Endothelial cell of umbilical vein (primary cell): ENCODE results near the gene SH3BGRL3. TPM values are rescaled to one million over a fixed set of nuclear protein-coding genes. Genes with fewer than 3 reads are reported as not detected.

Experiments
- BruUV-seq: library from RNA; stranded (reverse); fragments of 400-500 nt; replicated peaks from 2 replicates; lab custom pipeline; 2021; lab: Mats Ljungman, UMichigan
- CTCF ChIA-PET: fragments of 300-600, 350-600 bp; sonication (Branson Sonifier 250); formaldehyde crosslinking; loops from one replicate; lab custom pipeline; 2021; ENCODE audit warnings: antibody characterized with exemption, inconsistent platforms; lab: Charles Lee
- POLR2A ChIA-PET: fragments of 300-600, 350-600 bp; sonication (Branson Sonifier 250); formaldehyde crosslinking; loops from one replicate; lab custom pipeline; 2021; ENCODE audit warnings: antibody characterized with exemption, inconsistent platforms; lab: Charles Lee
- DNase-seq: peaks from one replicate; pipeline ENCODE4 v3.0.0-alpha.2; 2011; ENCODE audit warnings: low read depth, low spot score
- FAIRE-seq: peaks from 2 replicates; lab custom pipeline; 2011; peaks lifted over from hg19 to GRCh38; lab: Jason Lieb, UNC
- H2AFZ ChIP-seq: 2 replicates; pipeline ENCODE4 v1.6.0; 2012; ENCODE audit warnings: low read depth, low read length, control low read depth, inconsistent platforms
- H3K27ac ChIP-seq: 2 replicates; pipeline ENCODE4 v1.5.1; 2011; ENCODE audit warnings: low read depth, mild to moderate bottlenecking, control low read depth, low read length, moderate library complexity; ENCODE audit not compliant: insufficient read depth
- H3K27me3 ChIP-seq, 2 experiments: 2 replicates each; pipeline versions ENCODE4 v1.6.0 to v1.6.1; 2011; ENCODE audit warnings: low read length in 2 of 2, mixed read lengths in 1 of 2; ENCODE audit not compliant: control insufficient read depth in 2 of 2, insufficient read depth in 2 of 2
- H3K36me3 ChIP-seq, 2 experiments: 2 replicates in 1 of 2; 3 replicates in 1 of 2; pipeline ENCODE4 v1.5.1; 2011; ENCODE audit warnings: low read length in 2 of 2, mild to moderate bottlenecking in 1 of 2, moderate library complexity in 1 of 2; ENCODE audit not compliant: control insufficient read depth in 2 of 2, insufficient read depth in 2 of 2; ENCODE audit errors: extremely low read depth in 1 of 2
- H3K4me1 ChIP-seq: 3 replicates; pipeline ENCODE4 v1.5.1; 2011; ENCODE audit warnings: mild to moderate bottlenecking, low read length; ENCODE audit not compliant: control insufficient read depth, insufficient read depth; ENCODE audit errors: extremely low read depth
- H3K4me2 ChIP-seq: 2 replicates; pipeline ENCODE4 v1.6.1; 2011; ENCODE audit warnings: low read length, control low read depth, mixed read lengths; ENCODE audit not compliant: insufficient read depth
- H3K4me3 ChIP-seq, 3 experiments: fragments of 200-600 bp in 1 of 3; sonication (generic), shearing (Covaris generic) in 1 of 3; replicated peaks in 1 of 3; 2 replicates each; pipeline ENCODE4 v1.5.1; 2011 to 2016; ENCODE audit warnings: control low read depth in 3 of 3, low read length in 3 of 3, mild to moderate bottlenecking in 2 of 3, inconsistent platforms in 1 of 3, low read depth in 1 of 3, moderate library complexity in 1 of 3; ENCODE audit not compliant: insufficient read depth in 1 of 3
- H3K79me2 ChIP-seq: 2 replicates; pipeline ENCODE4 v1.6.0; 2012; ENCODE audit warnings: low read length, inconsistent platforms; ENCODE audit not compliant: control insufficient read depth, insufficient read depth
- H3K9ac ChIP-seq: replicated peaks from 2 replicates; pipeline ENCODE3; 2011; ENCODE audit warnings: low read length, control low read depth; ENCODE audit not compliant: insufficient read depth; ENCODE audit errors: extremely low read depth
- H3K9me1 ChIP-seq: replicated peaks from 3 replicates; pipeline ENCODE4 v1.6.0; 2011; ENCODE audit warnings: mild to moderate bottlenecking, low read length; ENCODE audit not compliant: control insufficient read depth, insufficient read depth; ENCODE audit errors: extremely low read depth
- H3K9me3 ChIP-seq: replicated peaks from 2 replicates; pipeline ENCODE4 v1.5.1; 2012; ENCODE audit warnings: low read length, inconsistent platforms; ENCODE audit not compliant: control insufficient read depth, insufficient read depth
- H4K20me1 ChIP-seq: replicated peaks from 2 replicates; pipeline ENCODE3; 2011; ENCODE audit warnings: mild to moderate bottlenecking, low read length; ENCODE audit not compliant: control insufficient read depth, insufficient read depth; ENCODE audit errors: extremely low read depth
- EZH2 ChIP-seq: IDR thresholded peaks from 2 replicates; pipeline ENCODE4 v1.6.1; 2012; ENCODE audit warnings: borderline replicate concordance, low read depth, mild to moderate bottlenecking, moderate library complexity, low read length, inconsistent platforms; ENCODE audit not compliant: severe bottlenecking
- FOS ChIP-seq: IDR thresholded peaks from 2 replicates; pipeline ENCODE4 v1.6.1; 2011; ENCODE audit warnings: mild to moderate bottlenecking, low read length, moderate library complexity, borderline replicate concordance; ENCODE audit not compliant: insufficient read depth
- JUN ChIP-seq: IDR thresholded peaks from 2 replicates; pipeline ENCODE4 v1.6.1; 2011; ENCODE audit warnings: borderline replicate concordance, low read depth; ENCODE audit not compliant: insufficient read length, insufficient read depth
- MYC ChIP-seq: IDR thresholded peaks from one replicate; pipeline ENCODE4 v1.6.1; 2011; ENCODE audit warnings: mild to moderate bottlenecking, low read depth, low read length
- POLR2A ChIP-seq: IDR thresholded peaks from 2 replicates; pipeline ENCODE4 v1.6.1; 2012; ENCODE audit warnings: low read depth, mild to moderate bottlenecking, control low read depth, low read length
- POLR2AphosphoS5 ChIP-seq: IDR thresholded peaks from 2 replicates; pipeline ENCODE4 v1.6.1; 2012; ENCODE audit warnings: low read depth, mild to moderate bottlenecking, control low read depth, low read length, moderate library complexity; ENCODE audit not compliant: insufficient read depth
- dilution Hi-C: fragments of 300-500 bp; cut with MboI; formaldehyde crosslinking; loops from one replicate; pipeline ENCODE4 v1.15.0; 2019; ENCODE audit warnings: low sequenced_read_pairs; ENCODE audit not compliant: extremely low pct_ligation_motif_present
- intact Hi-C: fragments of 100-400 bp; cut with micrococcal nuclease; formaldehyde crosslinking; loops from one replicate; pipeline ENCODE4 v1.10.0; 2022
- polyA plus RNA-seq, 4 experiments: library from polyadenylated mRNA; depleted of rRNA in 3 of 4; stranded (reverse) in 3 of 4; unstranded in 1 of 4; fragments of >200 nt; gene quantifications; 2 replicates each; pipeline versions ENCODE4 v1.2.1 to v1.2.3, GENCODE V29; 2011 to 2012; ENCODE audit warnings: missing spikeins in 1 of 4
- total RNA-seq: library from RNA; stranded (reverse); gene quantifications from 2 replicates; pipeline ENCODE4 v1.2.3, GENCODE V29; 2021
- TF ChIP-seq, protein P1 (sequence below), 2 donors: IDR thresholded peaks; 1 replicate in 1 of 2; 2 replicates in 1 of 2; pipeline ENCODE4 v1.5.1; 2011; ENCODE audit warnings: low read length in 2 of 2, mild to moderate bottlenecking in 2 of 2, moderate library complexity in 2 of 2, control low read depth in 1 of 2, inconsistent platforms in 1 of 2, low read depth in 1 of 2; ENCODE audit not compliant: insufficient read depth in 1 of 2; ENCODE audit errors: extremely low read depth in 1 of 2

Gene SH3BGRL3
- total and polyA plus RNA-seq, 2 donors (not counting 3 experiments of a cell fraction or from before 2014, with no cell fraction given): 233 to 344 TPM

DNA sequence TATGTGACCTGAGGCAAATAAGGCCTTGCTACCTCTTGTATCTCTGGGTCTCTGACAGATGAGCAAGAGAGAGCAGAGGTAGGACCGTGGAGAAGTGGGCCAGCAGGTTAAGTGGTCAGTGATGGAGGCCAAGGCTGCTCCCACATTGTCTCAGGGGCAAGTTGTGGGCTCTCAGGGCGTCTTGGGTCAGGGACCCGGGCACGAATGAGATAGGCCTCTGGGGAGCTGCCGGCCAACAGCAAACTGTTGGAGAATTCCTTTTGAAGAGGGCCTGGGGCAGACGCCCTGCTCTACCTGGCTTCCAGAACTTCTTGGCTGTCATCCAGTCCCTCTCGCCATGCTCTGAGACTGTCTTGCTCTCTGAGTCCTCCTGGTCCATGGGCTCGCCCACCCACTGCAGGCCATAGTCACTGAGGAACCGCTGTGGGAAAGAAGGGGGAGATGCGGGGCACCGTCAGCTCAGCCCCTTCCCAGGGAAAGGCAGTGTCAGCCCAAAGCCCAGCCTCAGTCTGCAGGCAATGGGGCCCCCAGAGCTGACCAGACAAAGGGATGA lies 14.1 kb downstream of the SH3BGRL3 start:
- H3K4me3 ChIP-seq: no peak overlapping the region
- H3K27me3 ChIP-seq: no peaks in the 10 kb centered on the region
- no TSS peak for BruUV-seq
- H3K4me1 ChIP-seq: peaks cover 4% of the 10 kb centered on the region
- H3K79me2 ChIP-seq: no peaks in the 10 kb centered on the region
- H3K4me2 ChIP-seq: no peak overlapping the region
- H3K36me3 ChIP-seq: no peaks in the 10 kb centered on the region
- ChIA-PET CTCF (interaction anchor here (0.6 kb wide), 1 partner anchor 8 kb away, joined by 3 read pairs; no protein-coding TSS in a partner anchor), POLR2A (no interaction called here)
- H3K9me1 ChIP-seq: no peaks in the 10 kb centered on the region
- no peak overlapping the region for H3K9ac ChIP-seq
- no peak overlapping the region for H2AFZ ChIP-seq
- H3K9me3 ChIP-seq: no peaks in the 10 kb centered on the region
- FAIRE-seq (no peak), DNase-seq (no peak)
- intact Hi-C loops (no loop called here), dilution Hi-C loops (no loop called here)
- no peaks in the 10 kb centered on the region for H4K20me1 ChIP-seq
- no peak overlapping the region for H3K27ac ChIP-seq
- TF ChIP-seq, protein P1, sequence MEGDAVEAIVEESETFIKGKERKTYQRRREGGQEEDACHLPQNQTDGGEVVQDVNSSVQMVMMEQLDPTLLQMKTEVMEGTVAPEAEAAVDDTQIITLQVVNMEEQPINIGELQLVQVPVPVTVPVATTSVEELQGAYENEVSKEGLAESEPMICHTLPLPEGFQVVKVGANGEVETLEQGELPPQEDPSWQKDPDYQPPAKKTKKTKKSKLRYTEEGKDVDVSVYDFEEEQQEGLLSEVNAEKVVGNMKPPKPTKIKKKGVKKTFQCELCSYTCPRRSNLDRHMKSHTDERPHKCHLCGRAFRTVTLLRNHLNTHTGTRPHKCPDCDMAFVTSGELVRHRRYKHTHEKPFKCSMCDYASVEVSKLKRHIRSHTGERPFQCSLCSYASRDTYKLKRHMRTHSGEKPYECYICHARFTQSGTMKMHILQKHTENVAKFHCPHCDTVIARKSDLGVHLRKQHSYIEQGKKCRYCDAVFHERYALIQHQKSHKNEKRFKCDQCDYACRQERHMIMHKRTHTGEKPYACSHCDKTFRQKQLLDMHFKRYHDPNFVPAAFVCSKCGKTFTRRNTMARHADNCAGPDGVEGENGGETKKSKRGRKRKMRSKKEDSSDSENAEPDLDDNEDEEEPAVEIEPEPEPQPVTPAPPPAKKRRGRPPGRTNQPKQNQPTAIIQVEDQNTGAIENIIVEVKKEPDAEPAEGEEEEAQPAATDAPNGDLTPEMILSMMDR (IDR thresholded peaks at IDR 0.05; ENCODE audit: extremely low read depth in 1 of 2, insufficient read depth in 1 of 2, low read depth in 1 of 2, low read length in 2 of 2): no peak
- TF ChIP-seq JUN: no peak
- TF ChIP-seq POLR2A: no peak
- TF ChIP-seq MYC: no peak
- TF ChIP-seq POLR2AphosphoS5: no peak
- TF ChIP-seq FOS: no peak
- no peak for TF ChIP-seq EZH2
